HEK293 (cell line): ENCODE results near the gene IL17C.

Experiments
- CTCF ChIA-PET: fragments of 350-600 bp; formaldehyde crosslinking; extraction: SDS; loops from one replicate; lab custom pipeline; 2021; ENCODE audit warnings: antibody characterized with exemption; lab: Yijun Ruan, JAX
- POLR2A ChIA-PET: fragments of 300-600 bp; formaldehyde crosslinking; extraction: SDS; loops from one replicate; lab custom pipeline; 2020; ENCODE audit warnings: antibody characterized with exemption, inconsistent platforms; lab: Yijun Ruan, JAX
- H3K27ac ChIP-seq: fragments of 200-500 bp; sonication (Bioruptor generic); 2 replicates; pipeline ENCODE4 v1.5.1; 2014; ENCODE audit warnings: low read depth, low read length, control low read depth, inconsistent platforms; ENCODE audit errors: extremely low read depth
- H3K36me3 ChIP-seq, 2 experiments: fragments of 200-500 bp in 1 of 2; sonication (Bioruptor generic) in 1 of 2; 1 replicate in 1 of 2; 2 replicates in 1 of 2; pipeline ENCODE4 v1.5.1; 2014 to 2017; ENCODE audit warnings: inconsistent platforms in 2 of 2, low read length in 2 of 2; ENCODE audit not compliant: control insufficient read depth in 2 of 2, insufficient read depth in 1 of 2
- H3K4me1 ChIP-seq: fragments of 200-500 bp; sonication (Bioruptor generic); 2 replicates; pipeline ENCODE4 v1.5.1; 2014; ENCODE audit warnings: mild to moderate bottlenecking, low read length, inconsistent platforms; ENCODE audit not compliant: control insufficient read depth, insufficient read depth
- H3K4me3 ChIP-seq: 2 replicates; pipeline ENCODE4 v1.5.1; 2011; ENCODE audit warnings: low read depth, mild to moderate bottlenecking, control low read depth, low read length, moderate library complexity
- H3K9me3 ChIP-seq: fragments of 200-500 bp; sonication (Bioruptor generic); 2 replicates; pipeline ENCODE4 v1.5.1; 2014; ENCODE audit warnings: low read depth, low read length, inconsistent platforms; ENCODE audit not compliant: control insufficient read depth, insufficient read depth
- BCL11A ChIP-seq: fragments of 450-650 bp; formaldehyde crosslinking; IDR thresholded peaks from 2 replicates; pipeline ENCODE4 v1.5.1; 2016; ENCODE audit warnings: low read depth, missing biosample characterization, missing genetic modification characterization
- BCL11B ChIP-seq: fragments of 450-650 bp; formaldehyde crosslinking; IDR thresholded peaks from 2 replicates; pipeline ENCODE4 v1.5.1; 2016; ENCODE audit warnings: low read depth, missing biosample characterization, missing genetic modification characterization
- EGR2 ChIP-seq: fragments of 450-650 bp; formaldehyde crosslinking; IDR thresholded peaks from 2 replicates; pipeline ENCODE4 v1.5.1; 2016; ENCODE audit warnings: low read depth, missing biosample characterization, missing genetic modification characterization
- TCF7L2 ChIP-seq: IDR thresholded peaks from 2 replicates; pipeline ENCODE4 v1.6.1; 2011; ENCODE audit warnings: low read depth, mild to moderate bottlenecking, inconsistent platforms, low read length, moderate library complexity, borderline replicate concordance
- TRIM28 ChIP-seq: IDR thresholded peaks from 2 replicates; pipeline ENCODE4 v1.6.1; 2011; ENCODE audit warnings: low read length, control low read depth, borderline replicate concordance
- ZBTB6 ChIP-seq: fragments of 450-650 bp; formaldehyde crosslinking; IDR thresholded peaks from 2 replicates; pipeline ENCODE4 v1.5.1; 2017; ENCODE audit warnings: missing biosample characterization, missing genetic modification characterization
- ZNF146 ChIP-seq: fragments of 450-650 bp; formaldehyde crosslinking; IDR thresholded peaks from 2 replicates; pipeline ENCODE4 v1.5.1; 2016; ENCODE audit warnings: missing biosample characterization, missing genetic modification characterization
- ZNF148 ChIP-seq: fragments of 450-650 bp; formaldehyde crosslinking; IDR thresholded peaks from 2 replicates; pipeline ENCODE4 v1.5.0; 2017; ENCODE audit warnings: missing biosample characterization, missing genetic modification characterization, borderline replicate concordance
- ZNF202 ChIP-seq: fragments of 450-650 bp; formaldehyde crosslinking; IDR thresholded peaks from 2 replicates; pipeline ENCODE4 v1.5.1; 2016; ENCODE audit warnings: missing biosample characterization, missing genetic modification characterization, borderline replicate concordance
- ZNF350 ChIP-seq: fragments of 450-650 bp; formaldehyde crosslinking; IDR thresholded peaks from 2 replicates; pipeline ENCODE4 v1.5.0; 2017; ENCODE audit warnings: missing biosample characterization, mild to moderate bottlenecking, missing genetic modification characterization
- ZNF426 ChIP-seq: fragments of 450-650 bp; formaldehyde crosslinking; IDR thresholded peaks from 2 replicates; pipeline ENCODE4 v1.5.1; 2017; ENCODE audit warnings: missing biosample characterization, missing genetic modification characterization, mild to moderate bottlenecking, inconsistent platforms, moderate library complexity
- ZNF433 ChIP-seq: fragments of 450-650 bp; formaldehyde crosslinking; IDR thresholded peaks from 2 replicates; pipeline ENCODE4 v1.5.1; 2016; ENCODE audit warnings: missing biosample characterization, missing genetic modification characterization, low read depth
- ZNF514 ChIP-seq: fragments of 450-650 bp; formaldehyde crosslinking; IDR thresholded peaks from 2 replicates; pipeline ENCODE4 v1.5.1; 2016; ENCODE audit warnings: missing biosample characterization, missing genetic modification characterization
- ZNF518A ChIP-seq: fragments of 450-650 bp; formaldehyde crosslinking; conservative IDR thresholded peaks from 2 replicates; pipeline ENCODE4 v1.5.1; 2016; ENCODE audit warnings: low read depth, missing biosample characterization, missing genetic modification characterization
- ZNF560 ChIP-seq: fragments of 450-650 bp; formaldehyde crosslinking; IDR thresholded peaks from 2 replicates; pipeline ENCODE4 v1.5.1; 2017; ENCODE audit warnings: missing biosample characterization, missing genetic modification characterization, borderline replicate concordance
- ZNF639 ChIP-seq: fragments of 450-650 bp; formaldehyde crosslinking; IDR thresholded peaks from 2 replicates; pipeline ENCODE4 v1.5.1; 2016; ENCODE audit warnings: missing biosample characterization, missing genetic modification characterization
- ZNF701 ChIP-seq: fragments of 450-650 bp; formaldehyde crosslinking; IDR thresholded peaks from 2 replicates; pipeline ENCODE4 v1.5.1; 2016; ENCODE audit warnings: missing biosample characterization, missing genetic modification characterization
- ZNF785 ChIP-seq: fragments of 450-650 bp; formaldehyde crosslinking; IDR thresholded peaks from 2 replicates; pipeline ENCODE4 v1.5.1; 2016; ENCODE audit warnings: missing biosample characterization, missing genetic modification characterization
- ZSCAN18 ChIP-seq: fragments of 450-650 bp; formaldehyde crosslinking; IDR thresholded peaks from 2 replicates; pipeline ENCODE4 v1.5.1; 2016; ENCODE audit warnings: missing biosample characterization, missing genetic modification characterization

The IL17C gene

GRCh38 chr16:88646345-88647034, 8.1 kb downstream of the IL17C start:
- POLR2A ChIA-PET, result interaction anchor here (0.6 kb wide), 1 partner anchor 545 kb away, joined by 4 read pairs; no protein-coding TSS in a partner anchor
- Histone ChIP-seq H3K4me3 (no peak overlapping the region), H3K9me3 (no peaks in the 10 kb centered on the region), H3K4me1 (peaks cover 7% of the 10 kb centered on the region; the same call in 1 of the 2 replicates), H3K27ac (no peak overlapping the region), H3K36me3 (peaks cover 0 to 27% of the 10 kb centered on the region in 2 experiments; a peak in 2 of 3 replicates)
- CTCF ChIA-PET, result interaction anchor here (0.7 kb wide), 1 partner anchor 91 kb away, joined by 3 read pairs; no protein-coding TSS in a partner anchor
- TF ChIP-seq ZNF560 (tag by site-specific recombination) (no peak), BCL11A (tag by site-specific recombination) (no peak), ZNF639 (tag by site-specific recombination) (no peak), ZNF350 (tag by site-specific recombination) (no peak), ZNF146 (tag by site-specific recombination) (no peak), ZNF148 (tag by site-specific recombination) (no peak), ZNF433 (tag by site-specific recombination) (no peak), BCL11B (tag by site-specific recombination) (no peak), ZNF426 (tag by site-specific recombination) (no peak), TCF7L2 (no peak), TRIM28 (no peak), ZNF202 (tag by site-specific recombination) (no peak), EGR2 (tag by site-specific recombination) (no peak), ZNF518A (tag by site-specific recombination) (no peak), ZNF514 (tag by site-specific recombination) (no peak), ZSCAN18 (tag by site-specific recombination) (no peak), ZNF785 (no peak), ZNF701 (no peak), ZBTB6 (tag by site-specific recombination) (no peak)
